Measurements from ENCODE around the gene MEF2A. TPM values are rescaled to one million over a fixed set of nuclear protein-coding genes. Genes with fewer than 3 reads are reported as not detected.

The MEF2A gene
- total and polyA plus RNA-seq, 2 donors (not counting 1 experiment from before 2014, with no cell fraction given): 44.0 to 102 TPM

DNA sequence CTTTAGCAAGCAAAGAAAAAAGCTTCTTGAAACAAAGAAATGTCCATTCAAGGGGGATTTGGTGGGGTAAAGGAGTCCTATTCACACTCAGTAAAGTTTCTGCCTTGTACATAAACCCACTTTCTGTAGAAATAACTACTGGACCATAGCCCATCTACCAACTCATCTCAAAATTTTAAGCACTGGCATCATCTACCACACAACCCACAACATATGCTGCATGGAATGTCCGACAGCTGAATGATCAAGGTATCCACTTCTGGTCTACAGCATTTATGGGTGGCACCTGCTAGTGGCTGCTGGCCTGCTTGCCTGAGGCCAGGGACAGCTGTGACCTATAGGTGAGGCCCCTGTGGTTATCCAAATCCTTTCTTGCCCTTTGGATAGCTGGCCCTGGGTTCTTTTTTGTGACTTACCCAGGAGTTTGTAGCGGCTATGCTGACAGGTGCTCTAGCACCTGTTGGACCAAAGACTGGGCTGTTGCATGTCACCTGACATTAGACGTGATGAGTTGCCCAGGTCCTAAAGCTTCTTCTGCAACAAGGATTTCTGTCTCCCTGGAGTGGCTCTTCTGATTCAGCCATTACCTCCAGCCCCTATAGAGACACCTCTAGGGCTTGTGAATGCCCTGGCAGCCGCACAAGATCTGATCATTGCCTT is 19.2 kb upstream of the MEF2A start:
- intact Hi-C loops (cut with micrococcal nuclease): loop anchor here (10.0 kb wide), 1 partner anchor 182 kb away; no protein-coding TSS in a partner anchor
- CTCF ChIA-PET: interaction anchor here (1.1 kb wide), 1 partner anchor 18 kb away, joined by 4 read pairs; no protein-coding TSS in a partner anchor
- TF ChIP-seq, protein P1, sequence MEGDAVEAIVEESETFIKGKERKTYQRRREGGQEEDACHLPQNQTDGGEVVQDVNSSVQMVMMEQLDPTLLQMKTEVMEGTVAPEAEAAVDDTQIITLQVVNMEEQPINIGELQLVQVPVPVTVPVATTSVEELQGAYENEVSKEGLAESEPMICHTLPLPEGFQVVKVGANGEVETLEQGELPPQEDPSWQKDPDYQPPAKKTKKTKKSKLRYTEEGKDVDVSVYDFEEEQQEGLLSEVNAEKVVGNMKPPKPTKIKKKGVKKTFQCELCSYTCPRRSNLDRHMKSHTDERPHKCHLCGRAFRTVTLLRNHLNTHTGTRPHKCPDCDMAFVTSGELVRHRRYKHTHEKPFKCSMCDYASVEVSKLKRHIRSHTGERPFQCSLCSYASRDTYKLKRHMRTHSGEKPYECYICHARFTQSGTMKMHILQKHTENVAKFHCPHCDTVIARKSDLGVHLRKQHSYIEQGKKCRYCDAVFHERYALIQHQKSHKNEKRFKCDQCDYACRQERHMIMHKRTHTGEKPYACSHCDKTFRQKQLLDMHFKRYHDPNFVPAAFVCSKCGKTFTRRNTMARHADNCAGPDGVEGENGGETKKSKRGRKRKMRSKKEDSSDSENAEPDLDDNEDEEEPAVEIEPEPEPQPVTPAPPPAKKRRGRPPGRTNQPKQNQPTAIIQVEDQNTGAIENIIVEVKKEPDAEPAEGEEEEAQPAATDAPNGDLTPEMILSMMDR (IDR thresholded peaks at IDR 0.05): no peak
- TF ChIP-seq EZH2 (IDR thresholded peaks at IDR 0.05; ENCODE audit: borderline replicate concordance, insufficient read depth, low read depth, low read length, poor library complexity, severe bottlenecking): no peak

DNA sequence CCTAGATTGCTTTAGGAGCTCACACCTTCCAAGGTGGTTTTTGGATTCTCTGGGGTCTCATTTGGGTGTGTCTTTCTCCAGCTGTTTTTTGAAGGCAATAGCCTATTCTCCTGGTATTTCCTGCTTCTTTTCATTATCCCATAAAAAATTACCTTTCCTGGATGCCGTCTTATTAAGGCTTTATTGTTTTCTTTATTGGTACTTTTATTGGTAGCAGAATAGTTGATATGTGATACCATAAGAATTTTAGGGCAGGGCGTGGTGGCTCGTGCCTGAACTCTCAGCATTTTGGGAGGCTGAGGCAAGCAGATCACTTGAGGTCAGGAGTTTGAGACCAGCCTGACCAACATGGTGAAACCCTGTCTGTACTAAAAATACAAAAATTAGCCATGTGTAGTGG is 18.3 kb upstream of the MEF2A start:
- intact Hi-C loops (cut with micrococcal nuclease): loop anchor here (10.0 kb wide), 1 partner anchor 183 kb away; no protein-coding TSS in a partner anchor

More for the DNA sequence above, 19.2 kb upstream of the MEF2A start:
- WGBS (ENCODE audit: insufficient coverage): 89% methylated on average over 4 of the region's 4 CpGs
- Histone ChIP-seq H3K4me3 (ENCODE audit: control extremely low read depth in 1 of 5, extremely low read depth in 1 of 5, insufficient read depth in 1 of 5, low read depth in 2 of 5, low read length in 4 of 5) (no peak overlapping the region), H2AFZ (ENCODE audit: insufficient read depth, low read depth, low read length, poor library complexity, severe bottlenecking) (no peak overlapping the region), H3K9ac (ENCODE audit: low read length) (no peak overlapping the region), H3K27me3 (replicated peaks in 1 of 4; ENCODE audit: control extremely low read depth in 1 of 4, control insufficient read depth in 3 of 4, insufficient read depth in 4 of 4, low read length in 3 of 4) (no peaks in the 10 kb centered on the region), H3K9me3 (ENCODE audit: control extremely low read depth in 1 of 3, control insufficient read depth in 2 of 3, insufficient read depth in 1 of 3, low read length in 2 of 3) (no peaks in the 10 kb centered on the region), H3K4me1 (ENCODE audit: control insufficient read depth in 2 of 2, insufficient read depth in 2 of 2, low read length in 2 of 2) (peaks cover 2 to 3% of the 10 kb centered on the region in 2 donors), H3K36me3 (replicated peaks in 1 of 2; ENCODE audit: control extremely low read depth in 1 of 2, control insufficient read depth in 1 of 2, extremely low read depth in 1 of 2, insufficient read depth in 2 of 2, low read length in 1 of 2) (no peaks in the 10 kb centered on the region), H4K20me1 (ENCODE audit: control insufficient read depth, insufficient read depth, low read length, poor library complexity, severe bottlenecking) (no peaks in the 10 kb centered on the region), H3K4me2 (replicated peaks; ENCODE audit: low read depth, low read length, poor library complexity, severe bottlenecking) (no peak overlapping the region), H3K27ac (ENCODE audit: low read length in 2 of 2) (no peak overlapping the region), H3K79me2 (ENCODE audit: control insufficient read depth, insufficient read depth, low read length) (no peaks in the 10 kb centered on the region)
- ATAC-seq (ENCODE audit: low read depth) (no peak), DNase-seq (no peak)
- H3K4me1 Mint-ChIP-seq: peaks cover 4% of the 10 kb centered on the region
- no peak overlapping the region for H3K27ac Mint-ChIP-seq
- POLR2A ChIA-PET: no interaction called here
- no peak overlapping the region for H3K4me3 Mint-ChIP-seq
- H3K27me3 Mint-ChIP-seq: no peaks in the 10 kb centered on the region
- H3K9me3 Mint-ChIP-seq (ENCODE audit: insufficient read depth): no peaks in the 10 kb centered on the region

More for the DNA sequence above, 18.3 kb upstream of the MEF2A start:
- Histone ChIP-seq H3K4me2 (replicated peaks; ENCODE audit: low read depth, low read length, poor library complexity, severe bottlenecking) (no peak overlapping the region), H3K9me3 (ENCODE audit: control extremely low read depth in 1 of 3, control insufficient read depth in 2 of 3, insufficient read depth in 1 of 3, low read length in 2 of 3) (no peaks in the 10 kb centered on the region), H3K9ac (ENCODE audit: low read length) (no peak overlapping the region), H4K20me1 (ENCODE audit: control insufficient read depth, insufficient read depth, low read length, poor library complexity, severe bottlenecking) (no peaks in the 10 kb centered on the region), H3K27ac (ENCODE audit: low read length in 2 of 2) (no peak overlapping the region), H2AFZ (ENCODE audit: insufficient read depth, low read depth, low read length, poor library complexity, severe bottlenecking) (no peak overlapping the region), H3K4me3 (ENCODE audit: control extremely low read depth in 1 of 5, extremely low read depth in 1 of 5, insufficient read depth in 1 of 5, low read depth in 2 of 5, low read length in 4 of 5) (no peak overlapping the region), H3K4me1 (ENCODE audit: control insufficient read depth in 2 of 2, insufficient read depth in 2 of 2, low read length in 2 of 2) (peaks cover 8 to 9% of the 10 kb centered on the region in 2 donors), H3K27me3 (replicated peaks in 1 of 4; ENCODE audit: control extremely low read depth in 1 of 4, control insufficient read depth in 3 of 4, insufficient read depth in 4 of 4, low read length in 3 of 4) (no peaks in the 10 kb centered on the region), H3K79me2 (ENCODE audit: control insufficient read depth, insufficient read depth, low read length) (no peaks in the 10 kb centered on the region), H3K36me3 (replicated peaks in 1 of 2; ENCODE audit: control extremely low read depth in 1 of 2, control insufficient read depth in 1 of 2, extremely low read depth in 1 of 2, insufficient read depth in 2 of 2, low read length in 1 of 2) (no peaks in the 10 kb centered on the region)
- no peaks in the 10 kb centered on the region for H3K27me3 Mint-ChIP-seq
- POLR2A ChIA-PET: interaction anchor here (0.6 kb wide), 1 partner anchor 9 kb away, joined by 3 read pairs; no protein-coding TSS in a partner anchor
- no peak overlapping the region for H3K27ac Mint-ChIP-seq
- no peak for DNase-seq
- no peak overlapping the region for H3K4me3 Mint-ChIP-seq
- H3K9me3 Mint-ChIP-seq (ENCODE audit: insufficient read depth): no peaks in the 10 kb centered on the region
- no peak for ATAC-seq (ENCODE audit: low read depth)
- H3K4me1 Mint-ChIP-seq: peaks cover 10% of the 10 kb centered on the region
- 100% methylated on average over 2 of the region's 3 CpGs for WGBS (ENCODE audit: insufficient coverage)
- CTCF ChIA-PET: no interaction called here
- TF ChIP-seq, protein P1 (IDR thresholded peaks at IDR 0.05): no peak
- no peak for TF ChIP-seq EZH2 (IDR thresholded peaks at IDR 0.05; ENCODE audit: borderline replicate concordance, insufficient read depth, low read depth, low read length, poor library complexity, severe bottlenecking)
